HCT116 (cell line): ENCODE data around the gene SLC25A21. TPM values are rescaled to one million over a fixed set of nuclear protein-coding genes. Genes with fewer than 3 reads are reported as not detected.

Experiments used
- ATAC-seq: fragments of 200-7000 bp; cut with Tn5 transposase; 2 replicates; pipeline ENCODE4 v1.9.1; 2020; ENCODE audit warnings: mild to moderate bottlenecking, moderate library complexity
- BruUV-seq: library from RNA; stranded (reverse); fragments of 400-500 nt; replicated peaks from 2 replicates; lab custom pipeline; 2021; lab: Mats Ljungman, UMichigan
- CTCF ChIA-PET: fragments of 300-600 bp; sonication (Branson Sonifier 250); formaldehyde crosslinking; loops from one replicate; lab custom pipeline; 2021; ENCODE audit warnings: antibody characterized with exemption; lab: Charles Lee
- POLR2A ChIA-PET: fragments of 300-600, 350-600 bp; sonication (Branson Sonifier 250); formaldehyde crosslinking; loops from one replicate; lab custom pipeline; 2021; ENCODE audit warnings: antibody characterized with exemption; lab: Charles Lee
- RAD21 ChIA-PET, 2 experiments: fragments of 300-600 bp; sonication (Branson Sonifier 250); formaldehyde crosslinking; loops; one replicate each; lab custom pipeline; 2023; ENCODE audit warnings: low total read pairs in 2 of 2; ENCODE audit not compliant: uncharacterized antibody in 2 of 2, unreplicated experiment in 2 of 2, low non-redundant PET in 1 of 2; lab: Charles Lee
- DNase-seq: peaks from one replicate; pipeline ENCODE4 v3.0.0-alpha.2; 2010; ENCODE audit warnings: low read depth, low spot score
- H2AFZ ChIP-seq: fragments of 200-600 bp; shearing (Covaris generic), sonication (generic); 2 replicates; pipeline ENCODE4 v1.6.1; 2017; ENCODE audit warnings: low read depth, mixed run types, mixed read lengths, antibody characterized with exemption, low read length; ENCODE audit not compliant: poor library complexity, severe bottlenecking
- H3K27ac ChIP-seq: 2 replicates; pipeline ENCODE4 v1.5.1; 2012; ENCODE audit warnings: low read depth, low read length
- H3K27me3 ChIP-seq: fragments of 200-600 bp; sonication (generic); 2 replicates; pipeline ENCODE4 v1.6.1; 2016; ENCODE audit warnings: mixed run types, low read length, mixed read lengths; ENCODE audit not compliant: insufficient read depth
- H3K36me3 ChIP-seq, 2 experiments: fragments of 200-500 bp in 1 of 2; fragments of 200-600 bp in 1 of 2; sonication (Bioruptor generic) in 1 of 2; sonication (generic) in 1 of 2; 2 replicates each; pipeline versions ENCODE4 v1.5.1 to v1.6.1; 2014 to 2016; ENCODE audit warnings: low read length in 2 of 2, inconsistent platforms in 1 of 2, mixed read lengths in 1 of 2, mixed run types in 1 of 2; ENCODE audit not compliant: insufficient read depth in 2 of 2, control insufficient read depth in 1 of 2
- H3K4me1 ChIP-seq, 2 experiments: fragments of 200-600 bp in 1 of 2; sonication (generic) in 1 of 2; 2 replicates each; pipeline versions ENCODE4 v1.5.1 to v1.6.1; 2012 to 2017; ENCODE audit warnings: low read length in 2 of 2, inconsistent platforms in 1 of 2, mild to moderate bottlenecking in 1 of 2, mixed read lengths in 1 of 2, mixed run types in 1 of 2, moderate library complexity in 1 of 2; ENCODE audit not compliant: insufficient read depth in 2 of 2, control insufficient read depth in 1 of 2
- H3K4me2 ChIP-seq: fragments of 200-600 bp; sonication (generic); 2 replicates; pipeline ENCODE4 v1.6.1; 2017; ENCODE audit warnings: mixed run types, low read length, mixed read lengths
- H3K4me3 ChIP-seq, 2 experiments: fragments of 200-600 bp in 1 of 2; sonication (generic) in 1 of 2; replicated peaks in 1 of 2; 2 replicates each; pipeline ENCODE4 v1.5.1; 2011 to 2016; ENCODE audit warnings: low read length in 2 of 2, control low read depth in 1 of 2, low read depth in 1 of 2, mild to moderate bottlenecking in 1 of 2, mixed read lengths in 1 of 2, mixed run types in 1 of 2
- H3K79me2 ChIP-seq: fragments of 200-600 bp; sonication (generic); 2 replicates; pipeline ENCODE4 v1.6.1; 2017; ENCODE audit warnings: mild to moderate bottlenecking, mixed run types, low read length, moderate library complexity, mixed read lengths; ENCODE audit not compliant: insufficient read depth
- H3K9ac ChIP-seq: fragments of 200-600 bp; sonication (generic); 2 replicates; pipeline ENCODE4 v1.6.1; 2016; ENCODE audit warnings: low read length, mixed read lengths
- H3K9me2 ChIP-seq: fragments of 200-600 bp; sonication (generic), shearing (Covaris generic); 2 replicates; pipeline ENCODE4 v1.6.1; 2017; ENCODE audit warnings: mixed run types, mild to moderate bottlenecking, moderate library complexity; ENCODE audit not compliant: insufficient read depth
- H3K9me3 ChIP-seq, 2 experiments: fragments of 200-500 bp in 1 of 2; fragments of 200-600 bp in 1 of 2; sonication (Bioruptor generic) in 1 of 2; sonication (generic) in 1 of 2; 2 replicates each; pipeline ENCODE4 v1.6.1; 2014 to 2017; ENCODE audit warnings: low read length in 2 of 2, mixed read lengths in 2 of 2, inconsistent platforms in 1 of 2, low read depth in 1 of 2, mild to moderate bottlenecking in 1 of 2, mixed run types in 1 of 2, moderate library complexity in 1 of 2; ENCODE audit not compliant: control insufficient read depth in 1 of 2, insufficient read depth in 1 of 2
- H4K20me1 ChIP-seq: fragments of 200-600 bp; sonication (generic), shearing (Covaris generic); 2 replicates; pipeline ENCODE4 v1.6.1; 2017; ENCODE audit warnings: mixed run types, mild to moderate bottlenecking, moderate library complexity; ENCODE audit not compliant: insufficient read depth
- ATF3 ChIP-seq: IDR thresholded peaks from 2 replicates; pipeline ENCODE4 v1.6.1; 2012
- CBX3 ChIP-seq: IDR thresholded peaks from 2 replicates; pipeline ENCODE4 v1.6.1; 2012; ENCODE audit warnings: low read depth
- CEBPB ChIP-seq: IDR thresholded peaks from 2 replicates; pipeline ENCODE4 v1.6.1; 2012; ENCODE audit warnings: low read depth
- EGR1 ChIP-seq: IDR thresholded peaks from 2 replicates; pipeline ENCODE4 v1.6.1; 2012; ENCODE audit warnings: low read depth
- EZH2phosphoT487 ChIP-seq: fragments of 200-600 bp; IDR thresholded peaks from 2 replicates; pipeline ENCODE4 v1.6.1; 2018; ENCODE audit warnings: antibody characterized with exemption, borderline replicate concordance
- MAX ChIP-seq: IDR thresholded peaks from 2 replicates; pipeline ENCODE4 v1.6.1; 2012
- POLR2A ChIP-seq: IDR thresholded peaks from 2 replicates; pipeline ENCODE4 v1.7.0; 2011; ENCODE audit warnings: borderline replicate concordance; ENCODE audit not compliant: insufficient read depth, insufficient read length; ENCODE audit errors: extremely low read depth
- RAD21 ChIP-seq: IDR thresholded peaks from 2 replicates; pipeline ENCODE4 v1.6.1; 2012; ENCODE audit warnings: low read depth, mild to moderate bottlenecking
- SIN3A ChIP-seq: IDR thresholded peaks from 2 replicates; pipeline ENCODE4 v1.6.1; 2012; ENCODE audit warnings: low read depth
- SP1 ChIP-seq: IDR thresholded peaks from 2 replicates; pipeline ENCODE4 v1.6.1; 2012; ENCODE audit warnings: low read depth
- SRF ChIP-seq: IDR thresholded peaks from 2 replicates; pipeline ENCODE4 v1.6.1; 2012; ENCODE audit warnings: low read depth
- TCF7L2 ChIP-seq: IDR thresholded peaks from 2 replicates; pipeline ENCODE4 v1.7.0; 2011; ENCODE audit warnings: borderline replicate concordance, inconsistent platforms; ENCODE audit not compliant: insufficient read depth, insufficient read length; ENCODE audit errors: extremely low read depth
- ZNF274 ChIP-seq: fragments of 200-500 bp; sonication (Bioruptor generic); IDR thresholded peaks from 2 replicates; pipeline ENCODE4 v1.6.1; 2014; ENCODE audit warnings: mild to moderate bottlenecking, low read depth, low read length, inconsistent platforms
- intact Hi-C: fragments of 100-400 bp; cut with micrococcal nuclease; formaldehyde crosslinking; loops from 2 replicates; pipeline ENCODE4 v1.10.0; 2022
- total RNA-seq: library from RNA; stranded (reverse); gene quantifications from one replicate; pipeline ENCODE4 v1.2.1, GENCODE V29; 2021; ENCODE audit not compliant: unreplicated experiment

Gene SLC25A21
- total RNA-seq, 1 experiment from 2014 or later = 3.5 TPM

GRCh38 chr14:37170993-37171392 is 1.4 kb downstream of the SLC25A21 start:
- H3K36me3 ChIP-seq = no peaks in the 10 kb centered on the region
- DNase-seq (no peak), ATAC-seq (no peak)
- peaks cover 6% of the 10 kb centered on the region in 2 experiments for H3K4me1 ChIP-seq
- ChIA-PET CTCF (no interaction called here), RAD21 (no interaction called here), POLR2A (interaction anchor here (0.9 kb wide), 1 partner anchor 30 kb away, joined by 3 read pairs; no protein-coding TSS in a partner anchor)
- no TSS peak for BruUV-seq
- peaks cover 5% of the 10 kb centered on the region; the same call in 1 of the 2 replicates for H3K79me2 ChIP-seq
- no peak overlapping the region for H3K4me2 ChIP-seq
- H2AFZ ChIP-seq = no peak overlapping the region
- no peak overlapping the region for H3K9ac ChIP-seq
- H4K20me1 ChIP-seq = no peaks in the 10 kb centered on the region
- TF ChIP-seq RAD21 = no peak
- no peak for TF ChIP-seq MAX
- no peak for TF ChIP-seq TCF7L2
- TF ChIP-seq SP1 = no peak
- TF ChIP-seq EGR1 = no peak
- no peak for TF ChIP-seq ATF3
- no peak for TF ChIP-seq CEBPB
- TF ChIP-seq EZH2phosphoT487 = no peak
- no peak for TF ChIP-seq SRF
- no peak for TF ChIP-seq ZNF274
- H3K9me2 ChIP-seq = no peaks in the 10 kb centered on the region
- intact Hi-C loops = no loop called here
- H3K9me3 ChIP-seq = no peaks in the 10 kb centered on the region
- no peaks in the 10 kb centered on the region for H3K27me3 ChIP-seq
- no peak overlapping the region for H3K27ac ChIP-seq
- H3K4me3 ChIP-seq = no peak overlapping the region

- no peak overlapping the region for H2AFZ ChIP-seq
- no peak overlapping the region for H3K4me3 ChIP-seq
- TF ChIP-seq SRF (no peak), CBX3 (no peak), EZH2phosphoT487 (no peak), POLR2A (no peak), SIN3A (no peak)
- no peak overlapping the region for H3K4me2 ChIP-seq
- intact Hi-C loops = no loop called here
- no peaks in the 10 kb centered on the region for H3K27me3 ChIP-seq
- ChIA-PET RAD21 (no interaction called here), POLR2A (no interaction called here), CTCF (no interaction called here)
- H3K27ac ChIP-seq = no peak overlapping the region
- peaks cover 6% of the 10 kb centered on the region in 2 experiments for H3K4me1 ChIP-seq
- no TSS peak for BruUV-seq
- H3K79me2 ChIP-seq = peaks cover 5% of the 10 kb centered on the region; the same call in 1 of the 2 replicates
- H4K20me1 ChIP-seq = no peaks in the 10 kb centered on the region
- no peaks in the 10 kb centered on the region for H3K9me3 ChIP-seq
- no peaks in the 10 kb centered on the region for H3K9me2 ChIP-seq
- H3K9ac ChIP-seq = no peak overlapping the region
- no peak for DNase-seq
- ATAC-seq = no peak
- H3K36me3 ChIP-seq = no peaks in the 10 kb centered on the region
Observed at GRCh38 chr14:37170237-37170636, 2.2 kb downstream of the SLC25A21 start.
